Calu3 (cell line): ENCODE results near the gene DNAJC5G. TPM values are rescaled to one million over a fixed set of nuclear protein-coding genes. Genes with fewer than 3 reads are reported as not detected.

Experiments used
- BruUV-seq: library from RNA; stranded (reverse); fragments of 400-500 nt; replicated peaks from 2 replicates; lab custom pipeline; 2021; lab: Mats Ljungman, UMichigan
- CTCF ChIA-PET: fragments of 300-600 bp; sonication (Branson Sonifier 250); formaldehyde crosslinking; loops from one replicate; lab custom pipeline; 2022; ENCODE audit warnings: antibody characterized with exemption; lab: Charles Lee
- DNase-seq: peaks from one replicate; pipeline ENCODE4 v3.0.0; 2022
- H3K27ac Mint-ChIP-seq: one replicate; pipeline ENCODE4 v1.8.0; 2022; ENCODE audit warnings: mixed read lengths; ENCODE audit not compliant: unreplicated experiment
- H3K27me3 Mint-ChIP-seq: one replicate; pipeline ENCODE4 v1.8.0; 2022; ENCODE audit warnings: mixed read lengths; ENCODE audit not compliant: unreplicated experiment
- H3K36me3 Mint-ChIP-seq: one replicate; pipeline ENCODE4 v1.8.0; 2022; ENCODE audit warnings: mild to moderate bottlenecking, moderate library complexity, mixed read lengths; ENCODE audit not compliant: insufficient read depth, unreplicated experiment
- H3K4me1 Mint-ChIP-seq: one replicate; pipeline ENCODE4 v1.8.0; 2022; ENCODE audit warnings: mild to moderate bottlenecking, low read depth, mixed read lengths; ENCODE audit not compliant: unreplicated experiment
- H3K4me3 Mint-ChIP-seq: one replicate; pipeline ENCODE4 v1.8.0; 2022; ENCODE audit warnings: mild to moderate bottlenecking, low read depth, moderate library complexity, mixed read lengths; ENCODE audit not compliant: unreplicated experiment
- H3K9me3 Mint-ChIP-seq: one replicate; pipeline ENCODE4 v1.8.0; 2022; ENCODE audit warnings: low read depth, mixed read lengths; ENCODE audit not compliant: unreplicated experiment
- CTCF ChIP-seq: fragments of 200-600 bp; IDR thresholded peaks from one replicate; pipeline ENCODE4 v1.8.0; 2022; ENCODE audit warnings: antibody characterized with exemption; ENCODE audit not compliant: unreplicated experiment
- intact Hi-C: fragments of 100-400 bp; cut with micrococcal nuclease; formaldehyde crosslinking; loops from one replicate; pipeline ENCODE4 v1.10.0; 2022; ENCODE audit not compliant: unreplicated experiment
- total RNA-seq: library from RNA; stranded (reverse); gene quantifications from 2 replicates; pipeline ENCODE4 v1.2.3, GENCODE V29; 2022

Gene DNAJC5G
- total RNA-seq, 1 experiment from 2014 or later: not detected

GRCh38 chr2:27290549-27290948 is 15.3 kb downstream of the DNAJC5G start:
- H3K4me1 Mint-ChIP-seq: peaks cover 23% of the 10 kb centered on the region
- H3K4me3 Mint-ChIP-seq: no peak overlapping the region
- peaks cover 33% of the 10 kb centered on the region for H3K27me3 Mint-ChIP-seq
- intact Hi-C loops: no loop called here
- no TSS peak for BruUV-seq
- TF ChIP-seq CTCF: no peak
- H3K36me3 Mint-ChIP-seq: no peaks in the 10 kb centered on the region
- no peak for DNase-seq
- CTCF ChIA-PET: no interaction called here
- no peak overlapping the region for H3K27ac Mint-ChIP-seq
- no peaks in the 10 kb centered on the region for H3K9me3 Mint-ChIP-seq

- intact Hi-C loops: no loop called here
- TF ChIP-seq CTCF: no peak
- H3K9me3 Mint-ChIP-seq: no peaks in the 10 kb centered on the region
- peaks cover 27% of the 10 kb centered on the region for H3K27me3 Mint-ChIP-seq
- DNase-seq: no peak
- peaks cover 23% of the 10 kb centered on the region for H3K4me1 Mint-ChIP-seq
- H3K36me3 Mint-ChIP-seq: no peaks in the 10 kb centered on the region
- BruUV-seq: no TSS peak
- H3K27ac Mint-ChIP-seq: no peak overlapping the region
- H3K4me3 Mint-ChIP-seq: no peak overlapping the region
- CTCF ChIA-PET: interaction anchor here (0.6 to 3.5 kb wide), 4 partner anchors 10 to 100 kb away, joined by 4 to 32 read pairs (median 18); partner anchors contain the start of gene TRIM54
Measured at GRCh38 chr2:27291865-27292264, 16.6 kb downstream of the DNAJC5G start.

GRCh38 chr2:27294928-27295327 is 19.7 kb downstream of the DNAJC5G start:
- Mint-ChIP-seq H3K36me3 (no peaks in the 10 kb centered on the region), H3K27me3 (peaks cover 13% of the 10 kb centered on the region), H3K4me1 (peaks cover 23% of the 10 kb centered on the region), H3K27ac (no peak overlapping the region), H3K9me3 (no peaks in the 10 kb centered on the region), H3K4me3 (no peak overlapping the region)
- no peak for DNase-seq
- intact Hi-C loops: no loop called here
- no peak for TF ChIP-seq CTCF
- BruUV-seq: no TSS peak
- CTCF ChIA-PET: no interaction called here

- no peaks in the 10 kb centered on the region for H3K9me3 Mint-ChIP-seq
- peaks cover 13% of the 10 kb centered on the region for H3K27me3 Mint-ChIP-seq
- no peak for TF ChIP-seq CTCF
- intact Hi-C loops: no loop called here
- CTCF ChIA-PET: interaction anchor here (0.6 to 0.7 kb wide), 2 partner anchors 17 to 73 kb away, joined by 3 read pairs; no protein-coding TSS in a partner anchor
- BruUV-seq: no TSS peak
- H3K4me1 Mint-ChIP-seq: peaks cover 21% of the 10 kb centered on the region
- H3K36me3 Mint-ChIP-seq: no peaks in the 10 kb centered on the region
- H3K4me3 Mint-ChIP-seq: no peak overlapping the region
- DNase-seq: no peak
- H3K27ac Mint-ChIP-seq: no peak overlapping the region
Measured at GRCh38 chr2:27296481-27296880, 21.2 kb downstream of the DNAJC5G start.
